Measurements from ENCODE around the gene ROBO1.

The ROBO1 gene

GRCh38 chr3:78838362-78838761 lies 929.4 kb downstream of the ROBO1 start:
- no peak for DNase-seq (ENCODE audit: low spot score)

- DNase-seq (ENCODE audit: low spot score), result no peak
Observed at GRCh38 chr3:78834910-78835309, 932.9 kb downstream of the ROBO1 start.

- DNase-seq (ENCODE audit: low spot score), result no peak
Observed at GRCh38 chr3:78832785-78833204, 935.0 kb downstream of the ROBO1 start.

- DNase-seq (ENCODE audit: low spot score), result no peak
Observed at GRCh38 chr3:78831446-78831972, 936.3 kb downstream of the ROBO1 start.

GRCh38 chr3:78830470-78830869 lies 937.3 kb downstream of the ROBO1 start:
- DNase-seq (ENCODE audit: low spot score), result no peak

GRCh38 chr3:78827618-78828017 lies 940.2 kb downstream of the ROBO1 start:
- DNase-seq (ENCODE audit: low spot score), result no peak

- no peak for DNase-seq (ENCODE audit: low spot score)
Observed at GRCh38 chr3:78825858-78826215, 942.0 kb downstream of the ROBO1 start.

GRCh38 chr3:78825118-78825857 lies 942.5 kb downstream of the ROBO1 start:
- no peak for DNase-seq (ENCODE audit: low spot score)

- DNase-seq (ENCODE audit: low spot score), result peak; percentile 57
Observed at GRCh38 chr3:78823859-78824258, 943.9 kb downstream of the ROBO1 start.

GRCh38 chr3:78823434-78823833 lies 944.4 kb downstream of the ROBO1 start:
- DNase-seq (ENCODE audit: low spot score), result no peak

- no peak for DNase-seq (ENCODE audit: low spot score)
Observed at GRCh38 chr3:78822726-78823125, 945.1 kb downstream of the ROBO1 start.

GRCh38 chr3:78820542-78820941 lies 947.3 kb downstream of the ROBO1 start:
- no peak for DNase-seq (ENCODE audit: low spot score)

GRCh38 chr3:78818161-78818985 lies 949.4 kb downstream of the ROBO1 start:
- no peak for DNase-seq (ENCODE audit: low spot score)

- no peak for DNase-seq (ENCODE audit: low spot score)
Observed at GRCh38 chr3:78814893-78815562, 952.8 kb downstream of the ROBO1 start.

GRCh38 chr3:78812166-78812565 lies 955.6 kb downstream of the ROBO1 start:
- DNase-seq (ENCODE audit: low spot score), result no peak

GRCh38 chr3:78809966-78810365 lies 957.8 kb downstream of the ROBO1 start:
- no peak for DNase-seq (ENCODE audit: low spot score)

GRCh38 chr3:78804251-78805037 lies 963.4 kb downstream of the ROBO1 start:
- DNase-seq (ENCODE audit: low spot score), result no peak

- DNase-seq (ENCODE audit: low spot score), result no peak
Observed at GRCh38 chr3:78802562-78802930, 965.3 kb downstream of the ROBO1 start.

GRCh38 chr3:78801926-78802561 lies 965.8 kb downstream of the ROBO1 start:
- no peak for DNase-seq (ENCODE audit: low spot score)

GRCh38 chr3:78799681-78800080 lies 968.1 kb downstream of the ROBO1 start:
- DNase-seq (ENCODE audit: low spot score), result no peak

GRCh38 chr3:78798266-78798832 lies 969.4 kb downstream of the ROBO1 start:
- DNase-seq (ENCODE audit: low spot score), result no peak
